ENCODE results near the gene STXBP5.

Gene STXBP5

GRCh38 chr6:147434076-147434475 is 229.9 kb downstream of the STXBP5 start:
- Histone ChIP-seq H3K36me3 (replicated peaks; ENCODE audit: insufficient read depth, low read length) (no peaks in the 10 kb centered on the region), H3K9me3 (replicated peaks; ENCODE audit: insufficient read depth, low read length) (no peaks in the 10 kb centered on the region), H3K27ac (ENCODE audit: low read length) (no peak overlapping the region), H3K9ac (ENCODE audit: low read length) (no peak overlapping the region), H3K9me2 (replicated peaks; ENCODE audit: insufficient read depth, low read length) (no peaks in the 10 kb centered on the region), H3K79me2 (ENCODE audit: low read length) (no peaks in the 10 kb centered on the region), H3K27me3 (replicated peaks; ENCODE audit: insufficient read depth, low read length) (no peaks in the 10 kb centered on the region), H3K4me3 (ENCODE audit: low read length) (no peak overlapping the region), H3F3A (ENCODE audit: insufficient read depth, low read length) (no peaks in the 10 kb centered on the region), H4K20me1 (ENCODE audit: insufficient read depth, low read length) (no peaks in the 10 kb centered on the region), H3K4me1 (ENCODE audit: low read length) (no peaks in the 10 kb centered on the region), H3K4me2 (ENCODE audit: low read depth, low read length) (no peak overlapping the region), H2AFZ (ENCODE audit: low read length) (no peak overlapping the region)
- no peak for DNase-seq
- TF ChIP-seq EZH2 (optimal IDR thresholded peaks at IDR 0.05; ENCODE audit: low read depth, low read length) (no peak), EZH2phosphoT487 (IDR thresholded peaks at IDR 0.05; ENCODE audit: low read length) (no peak), CTCF (IDR thresholded peaks at IDR 0.05; ENCODE audit: low read length) (no peak)

- no peaks in the 10 kb centered on the region for H3K27me3 ChIP-seq (replicated peaks; ENCODE audit: insufficient read depth, low read length)
- no peaks in the 10 kb centered on the region for H3K36me3 ChIP-seq (replicated peaks; ENCODE audit: insufficient read depth, low read length)
- H2AFZ ChIP-seq (ENCODE audit: low read length) = no peak overlapping the region
- no peak overlapping the region for H3K4me3 ChIP-seq (ENCODE audit: low read length)
- no peak overlapping the region for H3K4me2 ChIP-seq (ENCODE audit: low read depth, low read length)
- no peaks in the 10 kb centered on the region for H3K4me1 ChIP-seq (ENCODE audit: low read length)
- TF ChIP-seq CTCF (IDR thresholded peaks at IDR 0.05; ENCODE audit: low read length) (no peak), EZH2phosphoT487 (IDR thresholded peaks at IDR 0.05; ENCODE audit: low read length) (no peak), EZH2 (optimal IDR thresholded peaks at IDR 0.05; ENCODE audit: low read depth, low read length) (no peak)
- no peak overlapping the region for H3K27ac ChIP-seq (ENCODE audit: low read length)
- no peaks in the 10 kb centered on the region for H3F3A ChIP-seq (ENCODE audit: insufficient read depth, low read length)
- H3K9me3 ChIP-seq (replicated peaks; ENCODE audit: insufficient read depth, low read length) = no peaks in the 10 kb centered on the region
- no peak for DNase-seq
- no peaks in the 10 kb centered on the region for H3K9me2 ChIP-seq (replicated peaks; ENCODE audit: insufficient read depth, low read length)
- no peak overlapping the region for H3K9ac ChIP-seq (ENCODE audit: low read length)
- no peaks in the 10 kb centered on the region for H3K79me2 ChIP-seq (ENCODE audit: low read length)
- no peaks in the 10 kb centered on the region for H4K20me1 ChIP-seq (ENCODE audit: insufficient read depth, low read length)
These were observed 230.3 kb downstream of the STXBP5 start for GRCh38 chr6:147434516-147434915.

GRCh38 chr6:147437615-147438014 is 233.4 kb downstream of the STXBP5 start:
- Histone ChIP-seq H3K9me2 (replicated peaks; ENCODE audit: insufficient read depth, low read length) (no peaks in the 10 kb centered on the region), H3K9ac (ENCODE audit: low read length) (no peak overlapping the region), H3K27ac (ENCODE audit: low read length) (no peak overlapping the region), H3K36me3 (replicated peaks; ENCODE audit: insufficient read depth, low read length) (no peaks in the 10 kb centered on the region), H3K27me3 (replicated peaks; ENCODE audit: insufficient read depth, low read length) (no peaks in the 10 kb centered on the region), H3F3A (ENCODE audit: insufficient read depth, low read length) (no peaks in the 10 kb centered on the region), H3K4me1 (ENCODE audit: low read length) (no peaks in the 10 kb centered on the region), H2AFZ (ENCODE audit: low read length) (no peak overlapping the region), H3K4me2 (ENCODE audit: low read depth, low read length) (no peak overlapping the region), H3K4me3 (ENCODE audit: low read length) (no peak overlapping the region), H3K9me3 (replicated peaks; ENCODE audit: insufficient read depth, low read length) (no peaks in the 10 kb centered on the region), H4K20me1 (ENCODE audit: insufficient read depth, low read length) (no peaks in the 10 kb centered on the region), H3K79me2 (ENCODE audit: low read length) (no peaks in the 10 kb centered on the region)
- DNase-seq = no peak
- TF ChIP-seq CTCF (IDR thresholded peaks at IDR 0.05; ENCODE audit: low read length) (no peak), EZH2phosphoT487 (IDR thresholded peaks at IDR 0.05; ENCODE audit: low read length) (no peak), EZH2 (optimal IDR thresholded peaks at IDR 0.05; ENCODE audit: low read depth, low read length) (no peak)

Measured in MM.1S (cell line).